Measurements from ENCODE around the gene FLNC.

GRCh38 chr7:128788446-128789412 is 41.5 kb upstream of the FLNC start:
- TF ChIP-seq CTCF (IDR thresholded peaks at IDR 0.05 in 8 of 11, conservative IDR thresholded peaks at IDR 0.05 in 3 of 11) (no peak), POLR2A (IDR thresholded peaks at IDR 0.05) (no peak)
